Stomach (tissue), 19 donors: ENCODE data around the gene TOR1AIP1. TPM values are rescaled to one million over a fixed set of nuclear protein-coding genes. Genes with fewer than 3 reads are reported as not detected.
"Not testable (repeated sequence)": the region's sequence is repeated elsewhere in the genome, so short reads cannot be mapped to it uniquely, and the experiment has no call there.

Experiments
- DNase-seq, 2 donors: peaks; one replicate each; pipeline versions ENCODE4 v3.0.0 to v3.0.0-alpha.2; 2013 to 2019
- H3K27ac ChIP-seq, 5 donors: fragments of 200-600 bp in 4 of 5; sonication (generic) in 4 of 5; one replicate each; pipeline ENCODE4 v1.5.1; 2013 to 2019; ENCODE audit warnings: mild to moderate bottlenecking in 1 of 5, moderate library complexity in 1 of 5
- H3K27me3 ChIP-seq, 3 donors: fragments of 200-600 bp; sonication (generic); one replicate each; pipeline ENCODE4 v1.5.1; 2017 to 2019; ENCODE audit warnings: mixed run types in 1 of 3
- H3K36me3 ChIP-seq, 4 donors: fragments of 200-600 bp; sonication (generic); 1 replicate in 3 of 4; 2 replicates in 1 of 4; pipeline ENCODE4 v1.5.1; 2016 to 2019
- H3K4me1 ChIP-seq, 4 donors: fragments of 200-600 bp; sonication (generic); one replicate each; pipeline ENCODE4 v1.5.1; 2016 to 2019
- H3K4me3 ChIP-seq, 4 donors: fragments of 200-600 bp; sonication (generic) in 3 of 4; one replicate each; pipeline ENCODE4 v1.5.1; 2016 to 2019; ENCODE audit warnings: mild to moderate bottlenecking in 1 of 4
- H3K9me3 ChIP-seq, 4 donors: fragments of 200-600 bp; sonication (generic); one replicate each; pipeline ENCODE4 v1.5.1; 2016 to 2019
- CTCF ChIP-seq, 7 experiments: fragments of 450-650 bp in 4 of 7; fragments of 200-600 bp in 3 of 7; sonication (generic) in 3 of 7; IDR thresholded peaks; one replicate each; pipeline ENCODE4 v1.5.1; 2016 to 2019; ENCODE audit warnings: antibody characterized with exemption in 7 of 7, control low read depth in 2 of 7, mild to moderate bottlenecking in 1 of 7
- EP300 ChIP-seq: sonication (generic); formaldehyde crosslinking; IDR thresholded peaks from one replicate; pipeline ENCODE4 v1.6.1; 2017; ENCODE audit warnings: antibody characterized with exemption
- POLR2A ChIP-seq, 4 donors: fragments of 450-650 bp; IDR thresholded peaks; one replicate each; pipeline ENCODE4 v1.6.1; 2016; ENCODE audit warnings: antibody characterized with exemption in 4 of 4, control low read depth in 2 of 4, mild to moderate bottlenecking in 1 of 4, moderate library complexity in 1 of 4
- POLR2AphosphoS5 ChIP-seq, 3 donors: sonication (generic); formaldehyde crosslinking; IDR thresholded peaks; one replicate each; pipeline ENCODE4 v1.6.1; 2016; ENCODE audit warnings: antibody characterized with exemption in 3 of 3
- WGBS, 5 donors: extraction: QIAGEN DNeasy Blood & Tissue Kit in 3 of 5; methylation state at CpG; one replicate each; pipeline versions ENCODE4 v1.1.5 to v1.1.7; 2013 to 2018; 5-methylcytosine and 5-hydroxymethylcytosine counted together
- intact Hi-C: fragments of 100-400 bp; cut with DNase I; formaldehyde crosslinking; loops from one replicate; pipeline ENCODE4 v1.15.1; 2023; ENCODE audit warnings: low total_unique reads
- long read RNA-seq, 10 donors: transcript quantifications; one replicate each; lab custom pipeline, GENCODE V29; 2026
- polyA plus RNA-seq, 3 donors: library from polyadenylated mRNA; stranded (reverse); fragments of 200-250 nt; gene quantifications; one replicate each; pipeline ENCODE4 v1.2.3, GENCODE V29; 2013
- total RNA-seq, 5 donors: library from RNA; depleted of rRNA; stranded (reverse); fragments of >200 nt; gene quantifications; one replicate each; pipeline versions ENCODE4 v1.1.0 to v1.2.3, GENCODE V29; 2014 to 2016
- donor health status: healthy with polysubstance abuse.
- donor health status: Bipolar disorder and iron deficiency.
- donor health status: healthy.

TOR1AIP1 gene
- total RNA-seq (100 to 1,000 TPM in 1 of 5 donors, 10 to 100 TPM in 3, 1 to 10 TPM in 1; 9.0 to 129 (median 50.3) TPM), polyA plus RNA-seq (10 to 100 TPM; 18.8 to 28.0 (median 24.8) TPM)
- long read RNA-seq, donor 1, full-length matches to known transcripts, result 2 of 2 reads
- long read RNA-seq, donor 1, partial matches to known transcripts, result 0 of 2 reads
- long read RNA-seq, donor 1, other reads (novel, unspliced or antisense), result 0 of 2 reads
- long read RNA-seq, donor 2, full-length matches to known transcripts, result 6 of 6 reads
- long read RNA-seq, donor 2, partial matches to known transcripts, result 0 of 6 reads
- long read RNA-seq, donor 2, other reads (novel, unspliced or antisense), result 0 of 6 reads
- long read RNA-seq, donor 3, full-length matches to known transcripts, result 9 of 9 reads
- long read RNA-seq, donor 3, partial matches to known transcripts, result 0 of 9 reads
- long read RNA-seq, donor 3, other reads (novel, unspliced or antisense), result 0 of 9 reads
- long read RNA-seq, donor 4, full-length matches to known transcripts, result 1 of 1 reads
- long read RNA-seq, donor 4, partial matches to known transcripts, result 0 of 1 reads
- long read RNA-seq, donor 4, other reads (novel, unspliced or antisense), result 0 of 1 reads
- long read RNA-seq, donor 5, full-length matches to known transcripts, result 3 of 23 reads
- long read RNA-seq, donor 5, partial matches to known transcripts, result 20 of 23 reads
- long read RNA-seq, donor 5, other reads (novel, unspliced or antisense), result 0 of 23 reads
- long read RNA-seq, donor 6, result 0 reads
- long read RNA-seq, donor 7, full-length matches to known transcripts, result 9 of 9 reads
- long read RNA-seq, donor 7, partial matches to known transcripts, result 0 of 9 reads
- long read RNA-seq, donor 7, other reads (novel, unspliced or antisense), result 0 of 9 reads
- long read RNA-seq, donor 8, full-length matches to known transcripts, result 8 of 8 reads
- long read RNA-seq, donor 8, partial matches to known transcripts, result 0 of 8 reads
- long read RNA-seq, donor 8, other reads (novel, unspliced or antisense), result 0 of 8 reads
- long read RNA-seq, donor 9, full-length matches to known transcripts, result 5 of 10 reads
- long read RNA-seq, donor 9, partial matches to known transcripts, result 5 of 10 reads
- long read RNA-seq, donor 9, other reads (novel, unspliced or antisense), result 0 of 10 reads
- long read RNA-seq, donor 10, partial matches to known transcripts, result 0 of 1 reads
- long read RNA-seq, donor 10, other reads (novel, unspliced or antisense), result 0 of 1 reads

GRCh38 chr1:179882253-179883039 lies at the start of gene TOR1AIP1:
Gene TOR1AIP1 (plus strand): TSS chr1:179882285. CDS start chr1:179882503, 218 bp downstream.
- H3K4me3 ChIP-seq, result peak within 1 kb of the TSS; percentile 80 to 86 (median 83)
- H3K27ac ChIP-seq, result peak within 1 kb of the TSS; percentile 95 to 100 (median 99)
- H3K4me1 ChIP-seq, result peaks cover 26 to 67% (median 46%) of the 10 kb centered on the region in 4 donors
- TF ChIP-seq POLR2A (IDR thresholded peaks at IDR 0.05), result peak in 2 of 4 donors; percentile 57 to 84
- peak in 5 of 7 experiments; percentile 28 to 77 (median 67) for TF ChIP-seq CTCF (IDR thresholded peaks at IDR 0.05)
- no peak for TF ChIP-seq EP300
- TF ChIP-seq POLR2AphosphoS5 (IDR thresholded peaks at IDR 0.05), result peak; percentile 84 to 95 (median 90)
- WGBS, 5 donors, result 0 to 1% (median 0%) methylated on average over 7 to 72 of the region's 72 CpGs
- no peaks in the 10 kb centered on the region for H3K27me3 ChIP-seq
- peaks cover 0 to 31% (median 27%) of the 10 kb centered on the region in 4 donors for H3K36me3 ChIP-seq
- intact Hi-C loops, result no loop called here
- DNase-seq, result peak; percentile 97 to 99
- no peaks in the 10 kb centered on the region for H3K9me3 ChIP-seq

- H3K4me1 ChIP-seq, H3K9me3 ChIP-seq, H3K27me3 ChIP-seq, DNase-seq, H3K27ac ChIP-seq, H3K4me3 ChIP-seq, intact Hi-C loops: not testable (repeated sequence)
- WGBS, 5 donors, result 94 to 97% (median 96%) methylated on average over 26 to 38 of the region's 38 CpGs
- peaks cover 0 to 41% (median 32%) of the 10 kb centered on the region in 4 donors for H3K36me3 ChIP-seq
These were observed 45.2 kb upstream of the TOR1AIP1 start for GRCh38 chr1:179836686-179837445.

- TF ChIP-seq POLR2AphosphoS5 (IDR thresholded peaks at IDR 0.05), result no peak
- TF ChIP-seq CTCF (IDR thresholded peaks at IDR 0.05), result no peak
- intact Hi-C loops, result no loop called here
- 87 to 97% (median 94%) methylated on average over 3 of the region's 3 CpGs for WGBS, 5 donors
- Histone ChIP-seq H3K27ac (no peak overlapping the region), H3K9me3 (no peaks in the 10 kb centered on the region), H3K4me1 (no peaks in the 10 kb centered on the region), H3K4me3 (no peak overlapping the region), H3K36me3 (peaks cover 0 to 62% (median 57%) of the 10 kb centered on the region in 4 donors), H3K27me3 (no peaks in the 10 kb centered on the region)
- DNase-seq, result no peak
These were observed 42.0 kb upstream of the TOR1AIP1 start for GRCh38 chr1:179840107-179840506.

- no peaks in the 10 kb centered on the region for H3K9me3 ChIP-seq
- intact Hi-C loops, result no loop called here
- H3K4me1 ChIP-seq, result no peaks in the 10 kb centered on the region
- H3K27ac ChIP-seq, result no peak overlapping the region
- H3K4me3 ChIP-seq, result no peak overlapping the region
- DNase-seq, result no peak
- TF ChIP-seq POLR2A (IDR thresholded peaks at IDR 0.05) (no peak), EP300 (no peak), CTCF (IDR thresholded peaks at IDR 0.05) (no peak), POLR2AphosphoS5 (IDR thresholded peaks at IDR 0.05) (no peak)
- 90 to 98% (median 93%) methylated on average over 3 of the region's 3 CpGs for WGBS, 5 donors
- no peaks in the 10 kb centered on the region for H3K27me3 ChIP-seq
- peaks cover 26 to 95% (median 94%) of the 10 kb centered on the region in 4 donors for H3K36me3 ChIP-seq
These were observed 33.9 kb upstream of the TOR1AIP1 start for GRCh38 chr1:179848233-179848632.
